Gastrocnemius medialis (tissue), 4 donors: ENCODE results near the gene CYBA.

Source experiments
- CTCF ChIP-seq, 5 experiments: fragments of 450-650 bp in 3 of 5; fragments of 200-600 bp in 2 of 5; sonication (generic) in 2 of 5; IDR thresholded peaks in 4 of 5; conservative IDR thresholded peaks in 1 of 5; 1 replicate in 4 of 5; 2 replicates in 1 of 5; pipeline ENCODE4 v1.5.1; 2016 to 2019; ENCODE audit warnings: antibody characterized with exemption in 5 of 5, mild to moderate bottlenecking in 3 of 5, moderate library complexity in 3 of 5
- POLR2A ChIP-seq, 2 donors: fragments of 450-650 bp; IDR thresholded peaks; one replicate each; pipeline ENCODE4 v1.6.1; 2017; ENCODE audit warnings: antibody characterized with exemption in 2 of 2, mild to moderate bottlenecking in 2 of 2, moderate library complexity in 2 of 2

- no peak for TF ChIP-seq POLR2A (IDR thresholded peaks at IDR 0.05)
- no peak for TF ChIP-seq CTCF (IDR thresholded peaks at IDR 0.05 in 4 of 5, conservative IDR thresholded peaks at IDR 0.05 in 1 of 5)
Measured at GRCh38 chr16:88661468-88661867, 10.6 kb upstream of the CYBA start.
